Ovary (tissue), 3 donors: ENCODE data around the gene NEIL3.

Source experiments
- CTCF ChIP-seq, 3 donors: fragments of 450-650 bp in 2 of 3; fragments of 200-600 bp in 1 of 3; IDR thresholded peaks; one replicate each; pipeline versions ENCODE4 v1.5.1 to v1.8.0; 2016 to 2022; ENCODE audit warnings: antibody characterized with exemption in 3 of 3, mild to moderate bottlenecking in 1 of 3
- POLR2A ChIP-seq: fragments of 450-650 bp; IDR thresholded peaks from one replicate; pipeline ENCODE4 v1.6.1; 2017; ENCODE audit warnings: antibody characterized with exemption, mild to moderate bottlenecking, moderate library complexity
- donor health status: DM: no; HTN: no; CAD: no.

- TF ChIP-seq CTCF (IDR thresholded peaks at IDR 0.05) (no peak), POLR2A (no peak)
Observed at GRCh38 chr4:177393236-177393635, 83.6 kb downstream of the NEIL3 start.
